Mucosa of rectum (tissue), 2 donors: ENCODE measurements around the gene ESPN.
"Not testable (repeated sequence)": the region's sequence is repeated elsewhere in the genome, so short reads cannot be mapped to it uniquely, and the experiment has no call there.

Experiments
- H3K27ac ChIP-seq, 2 donors: one replicate each; pipeline ENCODE4 v1.7.0; 2013; ENCODE audit warnings: inconsistent platforms in 2 of 2, low read depth in 2 of 2, low read length in 2 of 2
- H3K27me3 ChIP-seq, 2 donors: one replicate each; pipeline ENCODE4 v1.7.0; 2013; ENCODE audit warnings: low read length in 2 of 2; ENCODE audit not compliant: control insufficient read depth in 2 of 2, insufficient read depth in 2 of 2
- H3K36me3 ChIP-seq, 2 donors: one replicate each; pipeline ENCODE4 v1.7.0; 2013; ENCODE audit warnings: low read length in 2 of 2; ENCODE audit not compliant: control insufficient read depth in 2 of 2, insufficient read depth in 2 of 2
- H3K4me1 ChIP-seq, 2 donors: one replicate each; pipeline ENCODE4 v1.7.0; 2013; ENCODE audit warnings: low read length in 2 of 2, mild to moderate bottlenecking in 1 of 2; ENCODE audit not compliant: control insufficient read depth in 2 of 2, insufficient read depth in 2 of 2
- H3K4me3 ChIP-seq, 2 donors: one replicate each; pipeline ENCODE4 v1.7.0; 2013; ENCODE audit warnings: low read length in 2 of 2
- H3K9ac ChIP-seq, 2 donors: one replicate each; pipeline ENCODE4 v1.7.0; 2013; ENCODE audit warnings: low read length in 2 of 2, low read depth in 1 of 2, mild to moderate bottlenecking in 1 of 2
- H3K9me3 ChIP-seq, 2 donors: one replicate each; pipeline ENCODE4 v1.7.0; 2013; ENCODE audit warnings: low read length in 2 of 2; ENCODE audit not compliant: control insufficient read depth in 2 of 2
- donor health status: healthy.
- donor health status: Normal muscosa, but diverticular disease.

ESPN gene

GRCh38 chr1:6447818-6448748, 23.5 kb downstream of the ESPN start:
- Histone ChIP-seq H3K27ac (peak overlapping the region; percentile 55 to 80), H3K4me3 (peak overlapping the region; percentile 26 to 57), H3K27me3 (peaks cover 0 to 1% of the 10 kb centered on the region in 2 donors), H3K9me3 (no peaks in the 10 kb centered on the region), H3K9ac (peak overlapping the region in 1 of 2 donors; percentile 62), H3K36me3 (no peaks in the 10 kb centered on the region), H3K4me1 (peaks cover 14 to 36% of the 10 kb centered on the region in 2 donors)

- no peaks in the 10 kb centered on the region for H3K36me3 ChIP-seq
- H3K27me3 ChIP-seq = no peaks in the 10 kb centered on the region
- no peaks in the 10 kb centered on the region for H3K9me3 ChIP-seq
- H3K27ac ChIP-seq = peak overlapping the region; percentile 57 to 80
- H3K9ac ChIP-seq = peak overlapping the region in 1 of 2 donors; percentile 59
- peak overlapping the region in 1 of 2 donors; percentile 57 for H3K4me3 ChIP-seq
- peaks cover 14 to 36% of the 10 kb centered on the region in 2 donors for H3K4me1 ChIP-seq
These were observed 24.4 kb downstream of the ESPN start for GRCh38 chr1:6448749-6449631.

GRCh38 chr1:6450005-6450450, 25.5 kb downstream of the ESPN start:
- peak overlapping the region; percentile 57 to 80 for H3K27ac ChIP-seq
- no peaks in the 10 kb centered on the region for H3K27me3 ChIP-seq
- no peak overlapping the region for H3K9ac ChIP-seq
- H3K9me3 ChIP-seq = no peaks in the 10 kb centered on the region
- peaks cover 14 to 36% of the 10 kb centered on the region in 2 donors for H3K4me1 ChIP-seq
- H3K4me3 ChIP-seq = no peak overlapping the region
- no peaks in the 10 kb centered on the region for H3K36me3 ChIP-seq

- Histone ChIP-seq H3K4me3 (peak overlapping the region; percentile 17 to 44), H3K4me1 (peaks cover 14 to 36% of the 10 kb centered on the region in 2 donors), H3K27ac (peak overlapping the region; percentile 57 to 80), H3K9ac (peak overlapping the region in 1 of 2 donors; percentile 30)
- H3K36me3 ChIP-seq, H3K9me3 ChIP-seq, H3K27me3 ChIP-seq: not testable (repeated sequence)
These were observed 25.9 kb downstream of the ESPN start for GRCh38 chr1:6450486-6450885.

GRCh38 chr1:6450943-6451373, 26.4 kb downstream of the ESPN start:
- Histone ChIP-seq H3K4me3 (peak overlapping the region; percentile 17 to 44), H3K27ac (peak overlapping the region; percentile 57 to 80), H3K9ac (peak overlapping the region in 1 of 2 donors; percentile 30), H3K36me3 (no peaks in the 10 kb centered on the region), H3K9me3 (no peaks in the 10 kb centered on the region), H3K4me1 (peaks cover 14 to 36% of the 10 kb centered on the region in 2 donors), H3K27me3 (no peaks in the 10 kb centered on the region)

GRCh38 chr1:6453895-6454855, 29.6 kb downstream of the ESPN start:
- H3K9ac ChIP-seq, H3K27me3 ChIP-seq, H3K36me3 ChIP-seq, H3K9me3 ChIP-seq, H3K4me3 ChIP-seq, H3K27ac ChIP-seq: not testable (repeated sequence)
- peaks cover 12 to 23% of the 10 kb centered on the region in 2 donors for H3K4me1 ChIP-seq

GRCh38 chr1:6454856-6455751, 30.5 kb downstream of the ESPN start:
- Histone ChIP-seq H3K4me3 (no peak overlapping the region), H3K9me3 (no peaks in the 10 kb centered on the region)

GRCh38 chr1:6455752-6456520, 31.4 kb downstream of the ESPN start:
- not testable (repeated sequence) for H3K9me3 ChIP-seq, H3K27me3 ChIP-seq, H3K4me3 ChIP-seq, H3K4me1 ChIP-seq, H3K27ac ChIP-seq, H3K36me3 ChIP-seq, H3K9ac ChIP-seq

More at GRCh38 chr1:6454856-6455751, 30.5 kb downstream of the ESPN start:
- Histone ChIP-seq H3K9ac (no peak overlapping the region), H3K36me3 (peaks cover 0 to 7% of the 10 kb centered on the region in 2 donors), H3K4me1 (peaks cover 3 to 13% of the 10 kb centered on the region in 2 donors), H3K27ac (no peak overlapping the region), H3K27me3 (no peaks in the 10 kb centered on the region)
